ENCODE results near the gene MMS22L. TPM values are rescaled to one million over a fixed set of nuclear protein-coding genes. Genes with fewer than 3 reads are reported as not detected.

The MMS22L gene
- total RNA-seq (2014; rRNA removed; shearing (Covaris generic)): 17.1 and 18.0 TPM in 2 replicates

DNA sequence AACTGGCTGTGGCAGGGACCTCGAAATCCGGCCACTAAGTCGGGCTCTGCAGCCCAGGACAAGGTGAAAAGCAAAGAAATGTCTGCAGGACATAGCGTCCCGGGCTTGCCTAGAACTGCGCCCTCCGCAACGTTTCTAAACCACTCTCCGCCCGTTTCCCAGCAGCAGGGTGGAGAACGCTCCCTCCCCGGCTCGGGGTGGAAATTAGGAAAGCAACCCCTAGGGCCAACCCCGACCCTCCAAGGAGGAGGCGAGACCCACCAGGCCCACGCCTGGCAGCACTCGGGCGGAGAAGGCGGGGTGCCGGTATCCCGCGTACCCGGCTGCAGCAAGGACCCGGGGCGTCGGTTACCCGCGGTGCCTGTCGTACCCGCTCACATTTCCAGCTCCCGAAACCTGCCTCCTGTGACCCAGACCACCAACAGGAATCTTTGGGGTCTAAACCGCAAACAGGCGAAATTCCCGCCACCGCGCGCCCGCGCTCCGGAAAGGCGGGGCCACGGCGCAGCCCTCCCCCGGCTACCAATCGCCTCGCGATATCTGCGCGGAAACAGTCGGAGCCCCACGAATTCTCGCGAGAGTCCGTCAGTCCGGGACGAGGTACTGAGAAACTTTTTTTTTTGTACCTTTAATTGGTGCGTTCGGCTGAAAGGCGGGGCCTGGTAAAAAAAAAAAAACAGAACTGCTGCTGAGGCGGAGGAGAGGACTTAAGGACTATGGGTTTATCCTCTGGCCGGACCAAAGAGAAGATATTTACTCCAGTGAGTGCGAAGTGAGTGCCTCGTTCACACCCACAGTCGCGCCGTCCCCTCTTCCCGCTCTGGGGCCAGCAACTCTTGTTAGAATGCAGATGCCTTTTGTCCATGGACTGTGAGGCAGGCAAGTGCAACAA lies at the start of gene MMS22L:
Gene MMS22L (minus strand): TSS at position 491 of the 892 bp plus-strand sequence. CDS start 739 bp downstream, outside the sequence.
- H3K36me3 ChIP-seq (replicated peaks; ENCODE audit: control insufficient read depth, insufficient read depth, low read length): peaks cover under 1% of the 10 kb centered on the region

GRCh38 chr6:97322811-97323210 lies 39.8 kb upstream of the MMS22L start:
- H3K4me3 ChIP-seq (ENCODE audit: insufficient read depth, low read depth, low read length): no peak overlapping the region
- no peak for DNase-seq
- H3K27me3 ChIP-seq (ENCODE audit: control insufficient read depth, insufficient read depth, low read length): no peaks in the 10 kb centered on the region
- H3K36me3 ChIP-seq (replicated peaks; ENCODE audit: control insufficient read depth, insufficient read depth, low read length): no peaks in the 10 kb centered on the region

More for the DNA sequence above, at the start of gene MMS22L:
- H3K27me3 ChIP-seq (ENCODE audit: control insufficient read depth, insufficient read depth, low read length): no peaks in the 10 kb centered on the region
- peak within 1 kb of the TSS; percentile 91 for H3K4me3 ChIP-seq (ENCODE audit: insufficient read depth, low read depth, low read length)
- peak; percentile 84 for DNase-seq

- H3K27me3 ChIP-seq (ENCODE audit: control insufficient read depth, insufficient read depth, low read length): no peaks in the 10 kb centered on the region
- DNase-seq: no peak
Observed at GRCh38 chr6:97322226-97322625, 39.2 kb upstream of the MMS22L start.

GRCh38 chr6:97316978-97317377 lies 34.0 kb upstream of the MMS22L start:
- H3K36me3 ChIP-seq (replicated peaks; ENCODE audit: control insufficient read depth, insufficient read depth, low read length): no peaks in the 10 kb centered on the region
- DNase-seq: no peak
- H3K4me3 ChIP-seq (ENCODE audit: insufficient read depth, low read depth, low read length): no peak overlapping the region
- H3K27me3 ChIP-seq (ENCODE audit: control insufficient read depth, insufficient read depth, low read length): no peaks in the 10 kb centered on the region; the same call in 1 of the 2 replicates

More at GRCh38 chr6:97322226-97322625, 39.2 kb upstream of the MMS22L start:
- Histone ChIP-seq H3K36me3 (replicated peaks; ENCODE audit: control insufficient read depth, insufficient read depth, low read length) (no peaks in the 10 kb centered on the region), H3K4me3 (ENCODE audit: insufficient read depth, low read depth, low read length) (no peak overlapping the region)

DNA sequence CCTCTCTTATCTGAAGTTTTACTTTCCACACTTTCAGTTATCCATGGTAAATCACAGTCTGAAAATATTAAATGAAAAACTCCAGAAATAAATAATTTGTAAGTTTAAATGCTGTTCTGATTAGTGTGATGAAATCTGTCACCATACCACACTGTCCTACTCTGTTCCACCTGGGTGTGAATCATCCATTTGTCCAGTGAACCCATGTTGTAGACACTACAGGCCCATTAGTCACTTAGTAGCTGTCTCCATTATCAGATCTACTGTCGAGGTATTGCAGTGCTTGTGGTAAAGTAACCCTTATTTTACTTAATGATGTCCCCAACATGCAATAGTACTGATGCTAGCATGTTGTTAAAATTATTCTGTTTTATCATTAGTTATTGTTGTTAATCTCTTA lies 29.2 kb upstream of the MMS22L start:
- Histone ChIP-seq H3K27me3 (ENCODE audit: control insufficient read depth, insufficient read depth, low read length) (no peaks in the 10 kb centered on the region; the same call in 1 of the 2 replicates), H3K4me3 (ENCODE audit: insufficient read depth, low read depth, low read length) (no peak overlapping the region)
- DNase-seq: no peak

DNA sequence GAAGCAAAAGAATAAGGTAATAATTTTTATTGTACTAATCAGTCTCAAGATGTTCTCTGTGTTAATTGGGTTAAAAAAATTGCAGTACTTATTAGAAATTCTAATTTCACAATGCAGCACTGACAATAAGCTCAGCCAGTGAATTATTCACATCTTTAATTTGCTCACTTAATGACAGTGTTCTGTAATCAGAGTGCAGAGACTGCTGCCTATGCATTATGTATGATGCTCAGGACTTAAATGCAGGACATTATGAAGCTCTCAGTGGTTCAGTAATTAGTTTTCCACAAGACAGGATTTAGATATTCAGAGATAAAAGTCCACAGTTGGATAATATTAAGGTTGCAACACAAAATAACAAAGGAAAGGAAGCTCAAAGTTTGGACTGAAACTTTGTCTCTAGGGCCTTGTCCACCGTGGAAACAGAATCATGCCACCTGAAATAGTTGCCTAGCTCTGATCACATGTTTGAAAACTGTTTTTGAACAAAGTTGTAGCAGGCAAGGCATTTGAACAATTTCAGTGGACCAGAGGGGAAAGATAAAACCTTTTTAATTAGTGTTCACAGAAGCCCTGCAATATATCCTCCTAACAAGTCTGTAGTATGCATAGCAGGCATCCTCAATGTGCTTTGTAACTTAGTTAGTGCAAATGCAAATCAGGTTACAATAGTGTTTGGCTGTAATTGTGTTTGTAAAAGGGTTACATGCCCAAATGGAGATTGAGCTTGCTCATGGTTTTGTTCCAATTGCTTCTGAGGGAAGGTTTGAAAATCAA lies 23.7 kb upstream of the MMS22L start:
- H3K4me3 ChIP-seq (ENCODE audit: insufficient read depth, low read depth, low read length): no peak overlapping the region
- no peaks in the 10 kb centered on the region for H3K36me3 ChIP-seq (replicated peaks; ENCODE audit: control insufficient read depth, insufficient read depth, low read length)
- no peaks in the 10 kb centered on the region for H3K27me3 ChIP-seq (ENCODE audit: control insufficient read depth, insufficient read depth, low read length)
- DNase-seq: no peak

More for the DNA sequence above, 29.2 kb upstream of the MMS22L start:
- H3K36me3 ChIP-seq (replicated peaks; ENCODE audit: control insufficient read depth, insufficient read depth, low read length): no peaks in the 10 kb centered on the region

GRCh38 chr6:97305414-97306066 lies 22.5 kb upstream of the MMS22L start:
- Histone ChIP-seq H3K36me3 (replicated peaks; ENCODE audit: control insufficient read depth, insufficient read depth, low read length) (no peaks in the 10 kb centered on the region), H3K4me3 (ENCODE audit: insufficient read depth, low read depth, low read length) (no peak overlapping the region)

DNA sequence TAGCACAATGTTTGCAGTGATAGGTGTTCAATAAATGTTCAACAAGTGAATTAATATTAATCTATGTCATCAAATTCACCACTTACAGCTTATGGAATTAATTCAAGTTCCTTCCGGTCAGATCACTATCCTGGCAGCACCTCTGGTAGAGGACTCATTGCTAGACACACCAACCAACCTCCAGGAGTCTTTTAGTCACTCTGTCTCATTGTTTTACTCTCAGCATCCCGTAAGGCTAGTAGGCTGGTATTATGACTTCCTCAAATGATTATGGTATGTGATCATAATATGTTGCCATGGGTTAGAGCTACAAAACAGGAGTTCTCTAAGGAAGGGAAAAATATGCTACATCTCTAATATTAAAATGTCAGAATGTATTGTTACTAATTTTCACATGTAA lies 21.7 kb upstream of the MMS22L start:
- Histone ChIP-seq H3K27me3 (ENCODE audit: control insufficient read depth, insufficient read depth, low read length) (no peaks in the 10 kb centered on the region), H3K36me3 (replicated peaks; ENCODE audit: control insufficient read depth, insufficient read depth, low read length) (no peaks in the 10 kb centered on the region), H3K4me3 (ENCODE audit: insufficient read depth, low read depth, low read length) (no peak overlapping the region)
- DNase-seq: no peak

More at GRCh38 chr6:97305414-97306066, 22.5 kb upstream of the MMS22L start:
- peak; percentile 11 for DNase-seq
- no peaks in the 10 kb centered on the region for H3K27me3 ChIP-seq (ENCODE audit: control insufficient read depth, insufficient read depth, low read length)

GRCh38 chr6:97294451-97294850 lies 11.4 kb upstream of the MMS22L start:
- no peaks in the 10 kb centered on the region for H3K27me3 ChIP-seq (ENCODE audit: control insufficient read depth, insufficient read depth, low read length)
- no peaks in the 10 kb centered on the region for H3K36me3 ChIP-seq (replicated peaks; ENCODE audit: control insufficient read depth, insufficient read depth, low read length)
- peak; percentile 4 for DNase-seq
- no peak overlapping the region for H3K4me3 ChIP-seq (ENCODE audit: insufficient read depth, low read depth, low read length)

GRCh38 chr6:97293198-97293696 lies 10.2 kb upstream of the MMS22L start:
- H3K4me3 ChIP-seq (ENCODE audit: insufficient read depth, low read depth, low read length): no peak overlapping the region

DNA sequence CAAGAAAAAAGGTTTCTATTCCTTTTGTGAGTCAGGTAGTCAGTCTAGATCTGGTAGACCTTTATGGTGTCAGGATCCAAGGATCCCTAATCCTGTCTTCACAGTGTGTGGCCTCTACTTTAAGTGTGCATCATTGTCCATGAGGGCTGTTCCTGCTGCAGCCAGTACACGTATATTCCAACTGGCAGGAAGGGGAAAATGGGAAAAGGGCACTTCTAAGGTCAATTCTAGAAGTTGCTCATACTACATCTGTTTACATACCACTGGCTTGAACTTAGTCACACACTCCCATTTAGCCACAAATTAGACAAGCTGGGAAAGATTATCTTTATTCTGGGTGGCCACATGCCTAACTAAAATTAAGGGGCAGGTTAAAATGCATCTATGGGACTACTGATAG lies 9.7 kb upstream of the MMS22L start:
- Histone ChIP-seq H3K4me3 (ENCODE audit: insufficient read depth, low read depth, low read length) (no peak overlapping the region), H3K36me3 (replicated peaks; ENCODE audit: control insufficient read depth, insufficient read depth, low read length) (no peaks in the 10 kb centered on the region), H3K27me3 (ENCODE audit: control insufficient read depth, insufficient read depth, low read length) (no peaks in the 10 kb centered on the region)
- no peak for DNase-seq

More at GRCh38 chr6:97293198-97293696, 10.2 kb upstream of the MMS22L start:
- no peak for DNase-seq
- no peaks in the 10 kb centered on the region for H3K27me3 ChIP-seq (ENCODE audit: control insufficient read depth, insufficient read depth, low read length)
- H3K36me3 ChIP-seq (replicated peaks; ENCODE audit: control insufficient read depth, insufficient read depth, low read length): no peaks in the 10 kb centered on the region

GRCh38 chr6:97291896-97292295 lies 8.9 kb upstream of the MMS22L start:
- H3K27me3 ChIP-seq (ENCODE audit: control insufficient read depth, insufficient read depth, low read length): no peaks in the 10 kb centered on the region
- no peak overlapping the region for H3K4me3 ChIP-seq (ENCODE audit: insufficient read depth, low read depth, low read length)
- no peaks in the 10 kb centered on the region for H3K36me3 ChIP-seq (replicated peaks; ENCODE audit: control insufficient read depth, insufficient read depth, low read length)
- no peak for DNase-seq

GRCh38 chr6:97289332-97289731 lies 6.3 kb upstream of the MMS22L start:
- Histone ChIP-seq H3K4me3 (ENCODE audit: insufficient read depth, low read depth, low read length) (no peak overlapping the region), H3K36me3 (replicated peaks; ENCODE audit: control insufficient read depth, insufficient read depth, low read length) (no peaks in the 10 kb centered on the region), H3K27me3 (ENCODE audit: control insufficient read depth, insufficient read depth, low read length) (no peaks in the 10 kb centered on the region)
- DNase-seq: no peak

GRCh38 chr6:97288188-97288587 lies 5.2 kb upstream of the MMS22L start:
- Histone ChIP-seq H3K27me3 (ENCODE audit: control insufficient read depth, insufficient read depth, low read length) (no peaks in the 10 kb centered on the region), H3K4me3 (ENCODE audit: insufficient read depth, low read depth, low read length) (no peak overlapping the region), H3K36me3 (replicated peaks; ENCODE audit: control insufficient read depth, insufficient read depth, low read length) (no peaks in the 10 kb centered on the region)
- DNase-seq: no peak
